GM12891 (cell line): ENCODE measurements around the gene MAP3K3.

Experiments
- PAX5 ChIP-seq: IDR thresholded peaks from 2 replicates; pipeline ENCODE4 v1.6.1; 2011; ENCODE audit warnings: low read length, moderate library complexity, mild to moderate bottlenecking; ENCODE audit not compliant: insufficient read depth, severe bottlenecking
- POLR2A ChIP-seq: IDR thresholded peaks from 2 replicates; pipeline ENCODE4 v1.6.1; 2011; ENCODE audit warnings: low read depth, low read length, control low read depth
- POLR2AphosphoS5 ChIP-seq: IDR thresholded peaks from 2 replicates; pipeline ENCODE4 v1.6.1; 2011; ENCODE audit warnings: low read depth, low read length, control low read depth
- TAF1 ChIP-seq: IDR thresholded peaks from 2 replicates; pipeline ENCODE4 v1.6.1; 2011; ENCODE audit warnings: low read depth, low read length, control low read depth

GRCh38 chr17:63692195-63692816 is 70.1 kb downstream of the MAP3K3 start:
- TF ChIP-seq POLR2A (no peak), POLR2AphosphoS5 (no peak), TAF1 (no peak), PAX5 (no peak)
